WI38 (cell line): ENCODE data around the gene BIN1.

Experiments
- H3K4me3 ChIP-seq: 2 replicates; pipeline ENCODE4 v1.5.1; 2011; ENCODE audit warnings: low read depth, mild to moderate bottlenecking, control low read depth, low read length
- CTCF ChIP-seq: IDR thresholded peaks from 2 replicates; pipeline ENCODE4 v1.5.1; 2012; ENCODE audit warnings: low read depth, mild to moderate bottlenecking, control low read depth, low read length

BIN1 gene

GRCh38 chr2:127048969-127049897, 57.7 kb downstream of the BIN1 start:
- H3K4me3 ChIP-seq: no peak overlapping the region
- no peak for TF ChIP-seq CTCF

- H3K4me3 ChIP-seq: no peak overlapping the region
- TF ChIP-seq CTCF: no peak
Observed at GRCh38 chr2:127048618-127048935, 58.4 kb downstream of the BIN1 start.

GRCh38 chr2:127047716-127048617, 59.0 kb downstream of the BIN1 start:
- no peak overlapping the region for H3K4me3 ChIP-seq
- no peak for TF ChIP-seq CTCF

- H3K4me3 ChIP-seq: no peak overlapping the region
- TF ChIP-seq CTCF: no peak
Observed at GRCh38 chr2:127047054-127047453, 59.9 kb downstream of the BIN1 start.

- TF ChIP-seq CTCF: no peak
- H3K4me3 ChIP-seq: no peak overlapping the region
Observed at GRCh38 chr2:127046579-127046978, 60.4 kb downstream of the BIN1 start.

- H3K4me3 ChIP-seq: no peak overlapping the region
- no peak for TF ChIP-seq CTCF
Observed at GRCh38 chr2:127045792-127046501, 61.0 kb downstream of the BIN1 start.
